Choroid plexus epithelial cell (primary cell): ENCODE measurements around the gene ALDH1L2.
"Not testable (repeated sequence)": the region's sequence is repeated elsewhere in the genome, so short reads cannot be mapped to it uniquely, and the experiment has no call there.

Experiments used
- DNase-seq: peaks from one replicate; pipeline ENCODE4 v3.0.0-alpha.2; 2010; ENCODE audit warnings: low read depth
- H3K4me3 ChIP-seq: 2 replicates; pipeline ENCODE4 v1.5.1; 2011; ENCODE audit warnings: low read depth, mild to moderate bottlenecking, control low read depth, low read length, moderate library complexity
- CTCF ChIP-seq: conservative IDR thresholded peaks from 2 replicates; pipeline ENCODE4 v1.5.1; 2011; ENCODE audit warnings: low read depth, mild to moderate bottlenecking, control low read depth, inconsistent platforms, low read length, moderate library complexity

ALDH1L2 gene

DNA sequence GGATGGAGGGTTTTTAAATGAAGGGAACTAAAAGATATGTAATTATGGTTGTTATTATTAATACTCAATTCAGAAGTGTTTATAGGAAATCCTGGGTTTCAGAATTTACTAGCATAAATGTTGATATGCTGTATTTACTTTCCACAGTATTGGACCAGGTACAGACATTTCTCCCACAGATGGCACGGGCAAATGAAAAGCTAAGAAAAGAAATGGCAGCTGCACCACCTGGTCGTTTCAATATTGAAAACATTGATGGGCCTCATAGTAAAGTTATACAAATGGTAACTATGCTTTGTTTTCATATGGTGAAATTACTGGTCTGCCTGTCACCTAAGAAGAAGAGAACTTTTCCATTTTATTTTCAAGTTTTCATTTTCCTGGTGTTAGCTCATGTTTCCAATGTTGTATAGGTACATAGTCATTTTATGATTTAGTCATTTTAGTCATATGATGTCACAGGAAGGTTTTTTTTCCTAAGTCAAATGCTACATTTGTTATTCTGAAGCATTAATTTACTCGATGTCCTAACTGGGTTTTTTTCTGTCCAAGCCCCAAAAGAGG, 92.6 kb downstream of the ALDH1L2 start:
- H3K4me3 ChIP-seq = no peak overlapping the region
- DNase-seq = no peak
- no peak for TF ChIP-seq CTCF

DNA sequence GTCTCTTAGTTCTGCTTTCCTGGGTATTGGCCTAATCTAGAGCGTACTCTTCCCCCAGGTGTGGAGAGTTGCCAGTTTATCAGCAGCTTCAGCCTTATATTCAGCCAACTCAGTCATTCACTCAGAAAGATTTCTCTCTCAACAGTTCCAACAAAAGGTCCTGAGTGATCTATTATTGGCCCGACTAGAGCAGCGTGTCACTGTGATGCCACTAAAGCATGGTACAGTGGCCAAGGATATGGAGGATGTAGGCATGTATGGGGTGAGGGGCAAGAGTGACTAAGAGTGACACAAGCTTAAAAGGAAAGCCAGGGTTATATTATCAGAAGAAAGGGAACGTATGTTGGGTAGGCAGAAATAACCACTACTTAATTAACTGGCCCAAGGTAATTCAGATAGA, 93.3 kb downstream of the ALDH1L2 start:
- TF ChIP-seq CTCF = no peak
- no peak overlapping the region for H3K4me3 ChIP-seq
- no peak for DNase-seq

DNA sequence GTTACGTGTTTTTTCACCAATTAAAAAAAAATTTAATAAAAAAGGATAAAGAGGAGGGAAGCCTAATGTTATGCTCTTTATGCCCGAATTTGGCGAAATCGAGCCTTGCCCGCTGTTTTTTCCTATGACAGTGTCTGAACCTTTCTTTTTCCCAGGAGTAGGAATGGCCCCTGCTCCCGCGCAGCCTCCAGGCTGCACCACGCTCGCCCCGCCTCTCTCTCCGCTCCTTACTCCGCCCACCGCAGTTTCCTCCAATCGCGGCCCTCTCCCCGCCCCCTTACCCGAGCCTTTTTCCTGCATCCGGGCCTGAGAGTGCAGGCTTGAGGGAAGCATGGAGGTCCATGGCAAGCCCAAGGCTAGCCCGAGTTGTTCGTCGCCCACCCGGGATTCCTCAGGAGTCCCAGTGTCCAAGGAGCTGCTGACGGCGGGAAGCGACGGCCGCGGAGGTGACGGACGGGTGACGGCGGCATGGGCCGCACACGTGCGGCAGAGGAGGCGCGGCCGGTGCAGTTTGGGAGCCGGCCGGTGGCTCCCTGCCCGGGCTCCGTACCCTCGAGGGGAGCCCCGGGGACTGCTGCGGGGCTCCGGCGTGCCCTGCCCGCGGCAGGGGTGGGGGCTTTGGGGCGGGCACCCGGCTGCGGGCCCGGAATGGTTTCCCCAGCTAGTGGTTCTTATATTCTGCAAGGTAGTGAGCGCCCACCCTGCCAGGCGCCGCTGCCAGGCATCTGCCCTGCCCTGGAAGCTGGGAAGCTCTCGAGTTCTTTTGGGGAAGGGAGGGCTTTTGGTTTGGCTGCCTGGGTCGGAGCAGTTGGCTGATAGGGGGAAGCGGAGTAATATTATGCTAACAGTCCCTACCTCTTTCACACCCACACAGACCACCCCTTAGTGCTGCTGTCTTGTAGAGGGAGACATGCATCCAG, 98.0 kb downstream of the ALDH1L2 start, which contains the start of gene NOPCHAP1:
Gene NOPCHAP1, plus strand, starts transcription at position 295 of the 920 bp plus-strand sequence. Its CDS starts 37 bp downstream, at position 332.
- H3K4me3 ChIP-seq = peak within 1 kb of the TSS; percentile 94
- no peak for TF ChIP-seq CTCF
- DNase-seq = peak; percentile 82

DNA sequence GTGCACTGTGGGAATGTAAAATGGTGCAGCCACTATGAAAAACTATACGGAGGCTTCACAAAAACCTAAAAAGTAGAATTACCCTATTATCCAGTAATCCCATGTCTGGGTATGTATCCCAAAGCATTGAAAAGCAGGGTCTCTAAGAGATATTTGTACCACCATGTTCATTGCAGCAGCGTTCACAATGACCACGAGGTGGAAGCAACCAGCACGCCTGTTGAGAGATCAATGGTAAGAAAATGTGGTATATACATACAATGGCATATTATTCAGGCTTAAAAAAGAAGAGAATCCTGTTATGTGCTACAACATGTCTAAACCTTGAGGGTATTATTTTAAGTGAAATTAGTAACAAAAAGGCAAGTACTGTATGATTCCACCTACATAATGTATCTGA, 99.1 kb downstream of the ALDH1L2 start:
- no peak for TF ChIP-seq CTCF
- no peak for DNase-seq
- no peak overlapping the region for H3K4me3 ChIP-seq

- not testable (repeated sequence) for H3K4me3 ChIP-seq, DNase-seq
Observed at GRCh38 chr12:104977688-104978087, 106.6 kb downstream of the ALDH1L2 start.

DNA sequence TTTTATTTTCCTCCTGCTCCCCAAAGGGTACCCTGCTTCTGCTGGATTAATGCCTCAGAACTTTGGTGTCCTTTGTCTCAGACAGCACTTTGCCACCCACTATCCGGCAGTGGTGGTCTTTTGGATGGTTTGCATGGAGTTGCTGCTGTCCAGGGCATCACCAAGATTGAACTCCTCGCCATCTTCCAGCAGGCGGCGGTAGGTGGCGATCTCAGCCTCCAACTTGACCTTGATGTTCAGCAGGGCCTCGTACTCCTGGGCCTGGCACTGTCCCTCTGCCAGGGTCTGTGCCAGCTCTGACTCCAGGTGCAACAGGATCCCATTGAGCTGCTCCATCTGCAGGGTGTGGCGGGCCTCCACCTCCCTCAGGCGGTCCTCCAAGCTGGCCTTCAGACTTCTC, 107.6 kb downstream of the ALDH1L2 start:
- DNase-seq = no peak
- TF ChIP-seq CTCF = no peak
- H3K4me3 ChIP-seq = no peak overlapping the region

GRCh38 chr12:104975587-104976343, 108.5 kb downstream of the ALDH1L2 start:
- no peak overlapping the region for H3K4me3 ChIP-seq
- TF ChIP-seq CTCF = no peak
- DNase-seq = no peak
